A549 (cell line): ENCODE data around the gene RIC3. TPM values are rescaled to one million over a fixed set of nuclear protein-coding genes. Genes with fewer than 3 reads are reported as not detected.

Experiments
- ATAC-seq, 2 experiments: fragments of 200-7000 bp in 1 of 2; fragments of >200 bp in 1 of 2; cut with Nextera tagmentation in 1 of 2; cut with Tn5 transposase in 1 of 2; 3 replicates each; pipeline versions ENCODE4 v1.8.0 to v1.9.1; 2018 to 2020; ENCODE audit warnings: mild to moderate bottlenecking in 1 of 2, moderate library complexity in 1 of 2
- CTCF ChIA-PET: fragments of 300-600 bp; sonication (Branson Sonifier 250); formaldehyde crosslinking; extraction: SDS; loops from one replicate; lab custom pipeline; 2021; ENCODE audit warnings: antibody characterized with exemption, inconsistent platforms; lab: Yijun Ruan, JAX
- POLR2A ChIA-PET: fragments of 350-600 bp; formaldehyde crosslinking; extraction: SDS; loops from one replicate; lab custom pipeline; 2021; ENCODE audit warnings: antibody characterized with exemption, inconsistent platforms; lab: Yijun Ruan, JAX
- DNase-seq, 2 experiments: peaks; one replicate each; pipeline versions ENCODE4 v3.0.0 to v3.0.0-alpha.2; 2011 to 2016; ENCODE audit warnings: low read depth in 1 of 2, low spot score in 1 of 2
- FAIRE-seq: peaks from 2 replicates; lab custom pipeline; 2011; peaks lifted over from hg19 to GRCh38; lab: Jason Lieb, UNC
- H3K27ac ChIP-seq, 2 experiments: fragments of >200 bp; sonication (Bioruptor Twin); formaldehyde crosslinking; 3 replicates each; pipeline ENCODE4 v1.5.1; 2016 to 2017
- H3K4me1 ChIP-seq: fragments of >200 bp; sonication (Bioruptor Twin); formaldehyde crosslinking; 3 replicates; pipeline ENCODE4 v1.6.1; 2016
- H3K4me2 ChIP-seq: fragments of >200 bp; sonication (Bioruptor Twin); formaldehyde crosslinking; 3 replicates; pipeline ENCODE4 v1.6.1; 2016
- H3K4me3 ChIP-seq: fragments of >200 bp; sonication (Bioruptor Twin); formaldehyde crosslinking; 3 replicates; pipeline ENCODE4 v1.5.1; 2016
- H3K9me3 ChIP-seq: fragments of >200 bp; sonication (Bioruptor Twin); formaldehyde crosslinking; 3 replicates; pipeline ENCODE4 v1.6.1; 2016
- CHD2 ChIP-seq: fragments of 150-350 bp; IDR thresholded peaks from 2 replicates; pipeline ENCODE4 v1.6.1; 2014; ENCODE audit warnings: low read length; ENCODE audit not compliant: partially characterized antibody
- CHD4 ChIP-seq: fragments of 200-600 bp; sonication (generic); IDR thresholded peaks from 2 replicates; pipeline ENCODE4 v1.6.1; 2016; ENCODE audit warnings: antibody characterized with exemption, mild to moderate bottlenecking, borderline replicate concordance
- EHMT2 ChIP-seq: fragments of 200-600 bp; sonication (generic); IDR thresholded peaks from 2 replicates; pipeline ENCODE4 v1.6.1; 2016; ENCODE audit warnings: antibody characterized with exemption, low read depth, mild to moderate bottlenecking, moderate library complexity
- EP300 ChIP-seq, 2 experiments: fragments of >200 bp; sonication (Bioruptor Twin); formaldehyde crosslinking; IDR thresholded peaks; 2 replicates in 1 of 2; 3 replicates in 1 of 2; pipeline ENCODE4 v1.6.1; 2016 to 2017
- FOSL2 ChIP-seq, 2 experiments: fragments of 450-650 bp in 1 of 2; fragments of >200 bp in 1 of 2; sonication (Bioruptor Twin) in 1 of 2; formaldehyde crosslinking; IDR thresholded peaks; 2 replicates each; pipeline versions ENCODE4 v1.5.0 to v1.6.1; 2016 to 2020; ENCODE audit warnings: mild to moderate bottlenecking in 1 of 2, moderate library complexity in 1 of 2
- GATA3 ChIP-seq: IDR thresholded peaks from 2 replicates; pipeline ENCODE4 v1.6.1; 2012; ENCODE audit warnings: borderline replicate concordance
- HDAC2 ChIP-seq: fragments of 200-600 bp; sonication (generic); IDR thresholded peaks from 2 replicates; pipeline ENCODE4 v1.6.1; 2016
- JUN ChIP-seq, 2 experiments: fragments of >200 bp; sonication (Bioruptor Twin); formaldehyde crosslinking; IDR thresholded peaks; 2 replicates in 1 of 2; 3 replicates in 1 of 2; pipeline ENCODE4 v1.6.1; 2016 to 2017
- KDM5A ChIP-seq: fragments of 200-600 bp; sonication (generic); IDR thresholded peaks from 2 replicates; pipeline ENCODE4 v1.6.1; 2016; ENCODE audit warnings: antibody characterized with exemption, mild to moderate bottlenecking
- MAFK ChIP-seq: fragments of 450-650 bp; IDR thresholded peaks from 2 replicates; pipeline ENCODE4 v1.6.1; 2014; ENCODE audit not compliant: partially characterized antibody
- MAZ ChIP-seq: fragments of 150-350 bp; IDR thresholded peaks from 2 replicates; pipeline ENCODE4 v1.6.1; 2014; ENCODE audit warnings: antibody characterized with exemption, low read depth, low read length, borderline replicate concordance
- NPAS2 ChIP-seq: fragments of 250-450 bp; sonication (Bioruptor Pico); IDR thresholded peaks from 2 replicates; pipeline ENCODE4 v1.8.0; 2022; ENCODE audit warnings: mild to moderate bottlenecking, moderate library complexity, borderline replicate concordance
- NR3C1 ChIP-seq: fragments of >200 bp; sonication (Bioruptor Twin); formaldehyde crosslinking; IDR thresholded peaks from 3 replicates; pipeline ENCODE4 v1.6.1; 2017
- POLR2A ChIP-seq: IDR thresholded peaks from 2 replicates; pipeline ENCODE4 v1.6.1; 2012; ENCODE audit warnings: mild to moderate bottlenecking, low read length
- RAD21 ChIP-seq, 2 experiments: fragments of >200 bp in 1 of 2; sonication (Bioruptor Twin) in 1 of 2; formaldehyde crosslinking in 1 of 2; IDR thresholded peaks in 1 of 2; conservative IDR thresholded peaks in 1 of 2; 2 replicates in 1 of 2; 3 replicates in 1 of 2; pipeline ENCODE4 v1.6.1; 2012 to 2018; ENCODE audit warnings: inconsistent platforms in 1 of 2
- RCOR1 ChIP-seq: fragments of 150-350 bp; IDR thresholded peaks from 2 replicates; pipeline ENCODE4 v1.6.1; 2014; ENCODE audit warnings: antibody characterized with exemption, low read length, low read depth
- TFCP2L1 ChIP-seq: fragments of 250-450 bp; sonication (Bioruptor Pico); IDR thresholded peaks from 2 replicates; pipeline ENCODE4 v1.5.0; 2021; ENCODE audit warnings: mild to moderate bottlenecking
- USF2 ChIP-seq: fragments of 450-650 bp; IDR thresholded peaks from 2 replicates; pipeline ENCODE4 v1.6.1; 2014; ENCODE audit warnings: antibody characterized with exemption
- ZC3H11A ChIP-seq: fragments of 450-650 bp; IDR thresholded peaks from 2 replicates; pipeline ENCODE4 v1.6.1; 2014; ENCODE audit warnings: antibody characterized with exemption, mild to moderate bottlenecking
- ZFP36 ChIP-seq: fragments of 450-650 bp; IDR thresholded peaks from 2 replicates; pipeline ENCODE4 v1.6.1; 2014; ENCODE audit warnings: borderline replicate concordance; ENCODE audit not compliant: partially characterized antibody
- ZNF302 ChIP-seq: fragments of 250-450 bp; sonication (Bioruptor Pico); IDR thresholded peaks from 2 replicates; pipeline ENCODE4 v1.9.0; 2021; ENCODE audit warnings: inconsistent platforms, mild to moderate bottlenecking, moderate library complexity
- ZSCAN20 ChIP-seq: fragments of 250-450 bp; sonication (Bioruptor Pico); IDR thresholded peaks from 2 replicates; pipeline ENCODE4 v1.8.0; 2022; ENCODE audit warnings: mild to moderate bottlenecking, moderate library complexity
- WGBS: methylation state at CpG from one replicate; pipeline ENCODE4 v1.1.6; 2017; ENCODE audit errors: missing lambda C conversion rate; 5-methylcytosine and 5-hydroxymethylcytosine counted together
- polyA plus RNA-seq, 4 experiments: library from polyadenylated mRNA; depleted of rRNA in 3 of 4; stranded (reverse); fragments of >200 nt; fragmentation: RNase III in 1 of 4; extraction: RNeasy Plus Mini Kit Qiagen cat#74134 plus additional on column Dnase treatment in 1 of 4; gene quantifications; 2 replicates in 3 of 4; 3 replicates in 1 of 4; pipeline ENCODE4 v1.2.3, GENCODE V29; 2011 to 2017
- TF ChIP-seq, protein P1 (sequence below): IDR thresholded peaks from 2 replicates; pipeline ENCODE4 v1.6.1; 2012
- TF ChIP-seq, protein P2 (sequence below): fragments of 200-600 bp; sonication (generic); IDR thresholded peaks from 2 replicates; pipeline ENCODE4 v1.6.1; 2016; ENCODE audit warnings: antibody characterized with exemption, mild to moderate bottlenecking, moderate library complexity
- TF ChIP-seq, protein P3 (sequence below): fragments of >200 bp; sonication (Bioruptor Twin); formaldehyde crosslinking; IDR thresholded peaks from 2 replicates; pipeline ENCODE4 v1.6.1; 2016
- TF ChIP-seq, protein P4 (sequence below): IDR thresholded peaks from 2 replicates; pipeline ENCODE4 v1.6.1; 2012; ENCODE audit warnings: low read depth, borderline replicate concordance

RIC3 gene
- polyA plus RNA-seq, 2 of the 4 experiments (the other 2 are of a cell fraction), result 1.7 to 3.2 TPM

DNA sequence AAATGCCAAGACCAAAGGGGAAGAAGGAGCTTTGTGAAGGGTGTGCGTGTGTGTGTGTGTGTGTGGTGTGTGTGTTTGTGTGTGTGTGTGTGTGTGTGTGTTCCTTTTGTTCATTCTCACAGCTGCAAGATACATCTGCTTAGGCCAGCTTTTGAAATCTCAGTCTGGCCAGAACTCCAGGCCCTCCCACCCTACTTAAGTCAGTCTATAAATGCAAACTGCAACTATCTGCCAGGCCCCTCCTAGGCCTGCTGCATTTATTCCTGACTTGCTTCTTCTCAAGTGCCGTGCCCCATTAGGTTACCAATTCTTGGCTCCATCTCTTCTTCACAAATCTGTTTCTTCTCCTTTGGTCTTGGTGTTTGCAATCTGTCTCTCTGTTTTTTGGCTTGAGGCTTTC lies 21.6 kb upstream of the RIC3 start:
- DNase-seq (no peak), ATAC-seq (no peak), FAIRE-seq (no peak)
- no peak for TF ChIP-seq RAD21 (conservative IDR thresholded peaks at IDR 0.05 in 1 of 2, IDR thresholded peaks at IDR 0.05 in 1 of 2)
- no peak for TF ChIP-seq GATA3
- no peak for TF ChIP-seq POLR2A
- TF ChIP-seq ZNF302 (CRISPR knock-in tag), result no peak
- TF ChIP-seq ZSCAN20, result no peak
- TF ChIP-seq ZFP36, result no peak
- TF ChIP-seq MAZ, result no peak
- no peak for TF ChIP-seq KDM5A
- TF ChIP-seq JUN (IDR thresholded peaks at IDR 0.05), result no peak
- TF ChIP-seq FOSL2 (IDR thresholded peaks at IDR 0.05), result no peak
- no peak for TF ChIP-seq FOSL2 (CRISPR knock-in tag; IDR thresholded peaks at IDR 0.05)
- TF ChIP-seq NPAS2 (CRISPR knock-in tag), result no peak
- TF ChIP-seq, protein P1, sequence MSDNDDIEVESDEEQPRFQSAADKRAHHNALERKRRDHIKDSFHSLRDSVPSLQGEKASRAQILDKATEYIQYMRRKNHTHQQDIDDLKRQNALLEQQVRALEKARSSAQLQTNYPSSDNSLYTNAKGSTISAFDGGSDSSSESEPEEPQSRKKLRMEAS, result no peak
- no peak for TF ChIP-seq HDAC2
- Histone ChIP-seq H3K4me2 (no peak overlapping the region), H3K27ac (no peak overlapping the region), H3K4me3 (no peak overlapping the region), H3K4me1 (no peaks in the 10 kb centered on the region), H3K9me3 (no peaks in the 10 kb centered on the region)
- 29% methylated on average over 2 of the region's 2 CpGs for WGBS
- ChIA-PET POLR2A (no interaction called here), CTCF (interaction anchor here (0.7 to 2.1 kb wide), 13 partner anchors 9 to 769 kb away, joined by 3 to 9 read pairs (median 4); partner anchors contain the start of genes LMO1 and RIC3)

GRCh38 chr11:8186429-8186828 lies 17.6 kb upstream of the RIC3 start:
- H3K9me3 ChIP-seq, result 0 out of 3 replicates have a peak, but pooled peaks cover 5% of the 10 kb centered on the region
- H3K4me2 ChIP-seq, result no peak overlapping the region
- H3K4me1 ChIP-seq, result no peaks in the 10 kb centered on the region
- ATAC-seq (no peak), FAIRE-seq (no peak), DNase-seq (no peak)
- WGBS, result 33% methylated on average over 2 of the region's 2 CpGs
- H3K27ac ChIP-seq, result no peak overlapping the region
- no peak overlapping the region for H3K4me3 ChIP-seq
- TF ChIP-seq CHD4, result no peak
- TF ChIP-seq, protein P2, sequence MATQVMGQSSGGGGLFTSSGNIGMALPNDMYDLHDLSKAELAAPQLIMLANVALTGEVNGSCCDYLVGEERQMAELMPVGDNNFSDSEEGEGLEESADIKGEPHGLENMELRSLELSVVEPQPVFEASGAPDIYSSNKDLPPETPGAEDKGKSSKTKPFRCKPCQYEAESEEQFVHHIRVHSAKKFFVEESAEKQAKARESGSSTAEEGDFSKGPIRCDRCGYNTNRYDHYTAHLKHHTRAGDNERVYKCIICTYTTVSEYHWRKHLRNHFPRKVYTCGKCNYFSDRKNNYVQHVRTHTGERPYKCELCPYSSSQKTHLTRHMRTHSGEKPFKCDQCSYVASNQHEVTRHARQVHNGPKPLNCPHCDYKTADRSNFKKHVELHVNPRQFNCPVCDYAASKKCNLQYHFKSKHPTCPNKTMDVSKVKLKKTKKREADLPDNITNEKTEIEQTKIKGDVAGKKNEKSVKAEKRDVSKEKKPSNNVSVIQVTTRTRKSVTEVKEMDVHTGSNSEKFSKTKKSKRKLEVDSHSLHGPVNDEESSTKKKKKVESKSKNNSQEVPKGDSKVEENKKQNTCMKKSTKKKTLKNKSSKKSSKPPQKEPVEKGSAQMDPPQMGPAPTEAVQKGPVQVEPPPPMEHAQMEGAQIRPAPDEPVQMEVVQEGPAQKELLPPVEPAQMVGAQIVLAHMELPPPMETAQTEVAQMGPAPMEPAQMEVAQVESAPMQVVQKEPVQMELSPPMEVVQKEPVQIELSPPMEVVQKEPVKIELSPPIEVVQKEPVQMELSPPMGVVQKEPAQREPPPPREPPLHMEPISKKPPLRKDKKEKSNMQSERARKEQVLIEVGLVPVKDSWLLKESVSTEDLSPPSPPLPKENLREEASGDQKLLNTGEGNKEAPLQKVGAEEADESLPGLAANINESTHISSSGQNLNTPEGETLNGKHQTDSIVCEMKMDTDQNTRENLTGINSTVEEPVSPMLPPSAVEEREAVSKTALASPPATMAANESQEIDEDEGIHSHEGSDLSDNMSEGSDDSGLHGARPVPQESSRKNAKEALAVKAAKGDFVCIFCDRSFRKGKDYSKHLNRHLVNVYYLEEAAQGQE, result no peak
- TF ChIP-seq, protein P3, sequence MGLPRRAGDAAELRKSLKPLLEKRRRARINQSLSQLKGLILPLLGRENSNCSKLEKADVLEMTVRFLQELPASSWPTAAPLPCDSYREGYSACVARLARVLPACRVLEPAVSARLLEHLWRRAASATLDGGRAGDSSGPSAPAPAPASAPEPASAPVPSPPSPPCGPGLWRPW, result no peak
- peak; percentile 77 for TF ChIP-seq MAFK
- TF ChIP-seq ZFP36, result no peak
- no peak for TF ChIP-seq CHD2
- ChIA-PET CTCF (interaction anchor here (0.8 to 1.9 kb wide), 2 partner anchors 8 to 681 kb away, joined by 3 to 7 read pairs; no protein-coding TSS in a partner anchor), POLR2A (interaction anchor here (0.5 kb wide), 1 partner anchor 980 kb away, joined by 3 read pairs; no protein-coding TSS in a partner anchor)

GRCh38 chr11:8183111-8183510 lies 14.3 kb upstream of the RIC3 start:
- CTCF ChIA-PET, result interaction anchor here (5.6 kb wide), 1 partner anchor 11 kb away, joined by 28 read pairs; no protein-coding TSS in a partner anchor
- no peak for FAIRE-seq
- no peak for TF ChIP-seq ZC3H11A
- TF ChIP-seq CHD2, result no peak
- TF ChIP-seq USF2, result no peak
- TF ChIP-seq TFCP2L1 (CRISPR knock-in tag), result no peak
- no peak for TF ChIP-seq RCOR1
- TF ChIP-seq, protein P4, sequence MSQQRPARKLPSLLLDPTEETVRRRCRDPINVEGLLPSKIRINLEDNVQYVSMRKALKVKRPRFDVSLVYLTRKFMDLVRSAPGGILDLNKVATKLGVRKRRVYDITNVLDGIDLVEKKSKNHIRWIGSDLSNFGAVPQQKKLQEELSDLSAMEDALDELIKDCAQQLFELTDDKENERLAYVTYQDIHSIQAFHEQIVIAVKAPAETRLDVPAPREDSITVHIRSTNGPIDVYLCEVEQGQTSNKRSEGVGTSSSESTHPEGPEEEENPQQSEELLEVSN, result no peak
- TF ChIP-seq JUN (IDR thresholded peaks at IDR 0.05), result no peak
- TF ChIP-seq, protein P2, result no peak
- TF ChIP-seq EHMT2, result no peak
- TF ChIP-seq MAFK, result no peak
- no peak for TF ChIP-seq NR3C1
- no peak for TF ChIP-seq EP300 (IDR thresholded peaks at IDR 0.05)

More at GRCh38 chr11:8183111-8183510, 14.3 kb upstream of the RIC3 start:
- no peak overlapping the region for H3K4me3 ChIP-seq
- no peak overlapping the region for H3K4me2 ChIP-seq
- DNase-seq (no peak), ATAC-seq (no peak)
- H3K4me1 ChIP-seq, result no peaks in the 10 kb centered on the region
- H3K9me3 ChIP-seq, result 0 out of 3 replicates have a peak, but pooled peaks cover 5% of the 10 kb centered on the region
- POLR2A ChIA-PET, result no interaction called here
- no peak overlapping the region for H3K27ac ChIP-seq
- 12% methylated on average over 5 of the region's 5 CpGs for WGBS
